HepG2 (cell line): ENCODE measurements around the gene APBB2. TPM values are rescaled to one million over a fixed set of nuclear protein-coding genes. Genes with fewer than 3 reads are reported as not detected.

Experiments used
- ARID3A ChIP-seq: IDR thresholded peaks from 2 replicates; pipeline ENCODE4 v1.6.1; 2012; ENCODE audit warnings: low read depth, low read length, improper control_type of control experiment
- BCL3 ChIP-seq: sonication (generic); formaldehyde crosslinking; IDR thresholded peaks from 2 replicates; pipeline ENCODE4 v1.5.1; 2020; ENCODE audit warnings: mild to moderate bottlenecking, missing genetic modification reagents, moderate library complexity
- BCL6 ChIP-seq: IDR thresholded peaks from 2 replicates; pipeline ENCODE4 v1.6.1; 2016; ENCODE audit warnings: missing genetic modification reagents, missing compliant biosample characterization
- CTCF ChIP-seq: sonication (generic); formaldehyde crosslinking; IDR thresholded peaks from 2 replicates; pipeline ENCODE4 v1.5.0; 2020; ENCODE audit warnings: mild to moderate bottlenecking, missing genetic modification reagents, moderate library complexity
- ISL2 ChIP-seq: sonication (generic); formaldehyde crosslinking; IDR thresholded peaks from 2 replicates; pipeline ENCODE4 v1.5.0; 2020; ENCODE audit warnings: missing genetic modification reagents
- JUN ChIP-seq: sonication (generic); formaldehyde crosslinking; IDR thresholded peaks from 2 replicates; pipeline ENCODE4 v1.4.0; 2020; ENCODE audit warnings: mild to moderate bottlenecking, missing genetic modification reagents
- KAT8 ChIP-seq: IDR thresholded peaks from 2 replicates; pipeline ENCODE4 v1.6.1; 2016; ENCODE audit warnings: missing genetic modification reagents, missing compliant biosample characterization
- KDM5A ChIP-seq: fragments of 200-600 bp; sonication (generic); IDR thresholded peaks from 2 replicates; pipeline ENCODE4 v1.7.0; 2018; ENCODE audit warnings: antibody characterized with exemption, mild to moderate bottlenecking, low read length, borderline replicate concordance
- RBM39 ChIP-seq: fragments of 200-400 bp; formaldehyde crosslinking; IDR thresholded peaks from one replicate; pipeline ENCODE4 v1.6.1; 2018; ENCODE audit warnings: antibody characterized with exemption, mild to moderate bottlenecking, low read depth, low read length; ENCODE audit not compliant: poor library complexity, severe bottlenecking
- SAP130 ChIP-seq: IDR thresholded peaks from 2 replicates; pipeline ENCODE4 v1.6.1; 2016; ENCODE audit warnings: low read depth
- SMARCE1 ChIP-seq: fragments of 450-650 bp; IDR thresholded peaks from 2 replicates; pipeline ENCODE4 v1.6.1; 2017; ENCODE audit warnings: borderline replicate concordance
- TARDBP ChIP-seq: sonication (generic); formaldehyde crosslinking; IDR thresholded peaks from 2 replicates; pipeline ENCODE4 v1.8.0; 2022; ENCODE audit warnings: mild to moderate bottlenecking, missing genetic modification reagents
- ZMYM4 ChIP-seq: sonication (generic); formaldehyde crosslinking; IDR thresholded peaks from 2 replicates; pipeline ENCODE4 v1.8.1; 2023; ENCODE audit warnings: mild to moderate bottlenecking, missing genetic modification reagents
- ZNF331 ChIP-seq: sonication (generic); formaldehyde crosslinking; IDR thresholded peaks from 2 replicates; pipeline ENCODE4 v1.4.0; 2020; ENCODE audit warnings: missing genetic modification reagents
- ZNF609 ChIP-seq: sonication (generic); formaldehyde crosslinking; IDR thresholded peaks from 2 replicates; pipeline ENCODE4 v1.4.0; 2020; ENCODE audit warnings: mild to moderate bottlenecking, missing genetic modification reagents, borderline replicate concordance
- ZNF644 ChIP-seq: IDR thresholded peaks from 2 replicates; pipeline ENCODE4 v1.6.1; 2016; ENCODE audit warnings: low read depth
- ZNF740 ChIP-seq: sonication (generic); formaldehyde crosslinking; IDR thresholded peaks from 2 replicates; pipeline ENCODE4 v1.4.0; 2020; ENCODE audit warnings: missing genetic modification reagents
- polyA plus RNA-seq, 8 experiments: library from polyadenylated mRNA; depleted of rRNA in 3 of 8; stranded (reverse) in 7 of 8; unstranded in 1 of 8; fragments of >200 nt; fragmentation: Illumina TruSeq in 4 of 8; extraction: Trizol in 4 of 8; gene quantifications; 2 replicates each; pipeline versions ENCODE4 v1.2.1 to v1.2.3, GENCODE V29; 2011 to 2016; ENCODE audit warnings: low read depth in 4 of 8, missing spikeins in 1 of 8, mixed read lengths in 1 of 8; ENCODE audit not compliant: insufficient read depth in 1 of 8
- total RNA-seq, 5 experiments: library from RNA; depleted of rRNA; stranded (reverse); fragments of >200 nt; fragmentation: Illumina TruSeq; extraction: Trizol; gene quantifications; 2 replicates each; pipeline ENCODE4 v1.2.3, GENCODE V29; 2016; ENCODE audit warnings: low read depth in 1 of 5

APBB2 gene
- total and polyA plus RNA-seq, 2 of the 13 experiments (the other 11 are each of a cell fraction or from before 2014, with no cell fraction given): 11.7 to 17.0 TPM

GRCh38 chr4:41212616-41213203, 1.6 kb downstream of the APBB2 start (continued):
- TF ChIP-seq ARID3A (0 out of 2 replicates have a peak, but pooled peaks have one; percentile 32), RBM39 (no peak), KAT8 (CRISPR knock-in tag) (0 out of 2 replicates have a peak, but pooled peaks have one; percentile 40), SAP130 (CRISPR knock-in tag) (peak; percentile 53; the same call in 1 of the 2 replicates), ZMYM4 (0 out of 2 replicates have a peak, but pooled peaks have one; percentile 20), ISL2 (CRISPR knock-in tag) (0 out of 2 replicates have a peak, but pooled peaks have one; percentile 25), CTCF (CRISPR knock-in tag) (peak; percentile 87), KDM5A (0 out of 2 replicates have a peak, but pooled peaks have one; percentile 43), BCL6 (CRISPR knock-in tag) (0 out of 2 replicates have a peak, but pooled peaks have one; percentile 15), JUN (no peak), ZNF609 (0 out of 2 replicates have a peak, but pooled peaks have one; percentile 27), ZNF331 (CRISPR knock-in tag) (0 out of 2 replicates have a peak, but pooled peaks have one; percentile 12), ZNF644 (CRISPR knock-in tag) (0 out of 2 replicates have a peak, but pooled peaks have one; percentile 21), ZNF740 (CRISPR knock-in tag) (0 out of 2 replicates have a peak, but pooled peaks have one; percentile 29), BCL3 (CRISPR knock-in tag) (no peak), SMARCE1 (no peak), TARDBP (CRISPR knock-in tag) (peak; percentile 35; the same call in 1 of the 2 replicates)
